GM12892 (cell line): Measurements from ENCODE around the gene ADAMTS10.

Source experiments
- DNase-seq: peaks from one replicate; pipeline ENCODE4 v3.0.0; 2011; ENCODE audit not compliant: insufficient read length
- FAIRE-seq: peaks from 2 replicates; lab custom pipeline; 2011; peaks lifted over from hg19 to GRCh38; lab: Jason Lieb, UNC
- POLR2A ChIP-seq: IDR thresholded peaks from 2 replicates; pipeline ENCODE4 v1.6.1; 2011; ENCODE audit warnings: low read depth, low read length, control low read depth
- POLR2AphosphoS5 ChIP-seq: IDR thresholded peaks from 2 replicates; pipeline ENCODE4 v1.6.1; 2011; ENCODE audit warnings: low read depth, low read length, control low read depth
- TAF1 ChIP-seq: IDR thresholded peaks from 2 replicates; pipeline ENCODE4 v1.6.1; 2011; ENCODE audit warnings: low read depth, mild to moderate bottlenecking, control low read depth, low read length, borderline replicate concordance

ADAMTS10 gene

DNA sequence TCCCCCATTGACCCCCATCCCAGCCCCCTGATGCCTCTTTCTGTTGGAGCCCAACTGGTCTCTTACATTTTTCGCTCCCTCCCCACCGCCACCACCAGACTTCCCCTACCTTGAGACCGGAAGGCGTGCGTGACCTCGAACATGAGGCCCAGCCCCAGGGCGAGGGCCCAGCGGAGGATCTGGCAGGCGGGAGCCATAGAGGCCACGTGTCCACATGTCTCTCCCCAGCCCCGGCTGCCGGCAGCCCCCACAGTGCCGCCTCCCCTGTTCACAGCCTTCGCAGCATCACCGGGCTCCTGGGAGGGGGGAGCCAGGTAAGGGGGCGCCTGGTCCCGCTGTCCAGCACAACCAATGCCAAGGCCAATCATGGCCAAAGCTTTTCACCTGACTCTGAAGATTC is 5.0 kb downstream of the ADAMTS10 start:
- TF ChIP-seq POLR2AphosphoS5 = no peak
- TF ChIP-seq TAF1 = no peak
- TF ChIP-seq POLR2A = no peak
- DNase-seq (no peak), FAIRE-seq (no peak)

DNA sequence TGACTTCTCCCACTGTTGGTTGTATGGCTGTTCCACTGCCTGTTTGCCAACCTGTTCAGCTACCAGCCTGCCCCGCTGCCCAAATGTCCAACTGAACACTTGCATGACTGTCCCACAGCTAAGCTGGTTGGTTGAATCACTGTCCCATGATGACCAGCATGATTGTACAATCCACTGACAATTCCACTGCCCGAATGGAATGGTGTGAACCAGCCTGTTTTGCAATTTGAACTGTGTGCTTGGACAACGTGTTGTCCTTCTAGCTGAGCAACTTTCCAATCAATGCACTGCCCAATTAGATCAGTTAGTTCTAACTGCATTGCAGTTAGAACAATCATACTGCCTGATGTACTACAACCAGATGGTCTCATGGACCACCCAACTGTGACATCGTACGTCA is 8.7 kb downstream of the ADAMTS10 start:
- TF ChIP-seq POLR2AphosphoS5 (no peak), TAF1 (no peak), POLR2A (no peak)
- FAIRE-seq (no peak), DNase-seq (no peak)

DNA sequence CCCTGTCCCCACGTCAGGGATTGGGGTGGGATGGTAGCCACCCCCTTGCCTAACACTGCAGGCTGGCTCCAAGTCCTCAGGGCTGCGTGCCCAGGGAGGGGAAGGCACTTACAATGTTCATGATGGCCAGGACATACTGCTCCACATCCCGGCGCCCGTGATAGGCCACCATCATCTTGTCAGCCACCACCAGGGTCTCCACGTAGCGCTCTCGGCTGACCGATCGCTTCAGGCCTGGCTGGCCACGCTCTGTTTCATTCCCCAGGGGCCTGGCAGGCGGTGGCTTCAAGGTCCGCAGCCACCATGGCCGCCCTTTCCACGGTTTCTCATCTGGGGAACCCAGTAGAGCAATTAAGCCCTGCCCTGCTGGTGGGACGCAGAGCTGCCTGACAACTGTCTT is 9.7 kb downstream of the ADAMTS10 start:
- TF ChIP-seq POLR2AphosphoS5 = no peak
- no peak for TF ChIP-seq POLR2A
- no peak for TF ChIP-seq TAF1
- no peak for FAIRE-seq

DNA sequence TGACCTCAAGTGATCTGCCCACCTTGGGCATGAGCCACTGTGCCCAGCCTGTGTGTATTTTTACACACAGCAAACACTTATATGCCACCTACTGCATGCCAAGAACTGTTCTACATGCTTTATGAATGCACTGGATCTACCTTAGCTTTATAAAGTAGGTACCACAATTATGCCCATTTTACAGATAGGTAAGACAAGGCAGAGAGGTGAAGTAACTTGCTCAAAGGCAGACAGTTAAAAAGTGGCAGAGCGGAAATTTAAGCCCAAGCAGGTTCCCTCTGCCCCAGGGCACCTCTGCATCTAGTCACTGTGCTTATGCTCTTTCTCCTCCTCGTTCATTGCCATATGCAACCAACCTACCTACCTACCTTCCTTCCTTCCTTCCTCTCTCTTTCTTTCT is 10.5 kb downstream of the ADAMTS10 start:
- no peak for DNase-seq
- TF ChIP-seq POLR2AphosphoS5 (no peak), TAF1 (no peak), POLR2A (no peak)
- FAIRE-seq = no peak

More for the DNA sequence above, 9.7 kb downstream of the ADAMTS10 start:
- DNase-seq = no peak

DNA sequence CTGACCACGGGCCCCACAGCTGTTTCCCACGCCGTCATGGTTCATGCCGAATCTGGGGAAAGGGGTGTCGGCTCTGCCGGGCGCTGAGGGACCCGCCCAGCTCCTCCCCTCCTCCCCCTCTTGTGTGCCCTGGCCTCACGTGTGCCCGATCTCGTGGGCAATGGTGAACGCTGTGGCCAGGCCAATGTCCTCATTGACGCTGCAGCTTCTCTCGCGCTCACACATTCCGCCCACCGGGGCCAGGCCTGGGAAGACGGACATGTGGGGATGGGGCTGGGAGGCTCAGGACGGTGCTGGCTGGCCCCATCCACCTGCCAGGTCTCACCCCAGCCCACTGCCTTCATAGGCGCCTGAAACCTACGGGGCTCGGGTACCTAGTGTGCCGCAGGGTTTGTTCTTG is 14.3 kb downstream of the ADAMTS10 start:
- FAIRE-seq (no peak), DNase-seq (no peak)
- no peak for TF ChIP-seq POLR2A
- TF ChIP-seq TAF1 = no peak
- TF ChIP-seq POLR2AphosphoS5 = no peak

DNA sequence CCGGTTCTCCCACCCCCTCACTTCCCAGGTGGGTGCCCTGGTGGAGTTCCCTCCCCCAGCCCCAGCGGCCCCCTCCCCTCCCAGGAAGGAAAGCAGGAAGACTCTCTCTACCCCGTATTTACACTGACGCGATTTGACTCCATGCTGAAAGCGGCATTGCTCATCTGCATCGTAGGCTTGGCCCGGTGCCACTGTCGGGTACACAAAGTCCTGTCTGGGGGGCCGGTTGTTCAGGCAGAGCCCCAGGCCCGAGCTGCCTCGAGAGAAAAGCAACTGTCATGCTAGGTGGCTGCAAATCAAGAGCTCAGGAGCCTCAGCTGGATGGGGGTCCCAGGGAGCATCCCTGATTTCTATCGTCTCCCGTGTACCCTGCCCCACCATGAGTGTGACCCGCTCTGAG is 14.9 kb downstream of the ADAMTS10 start:
- no peak for TF ChIP-seq POLR2AphosphoS5
- no peak for TF ChIP-seq POLR2A
- no peak for FAIRE-seq

DNA sequence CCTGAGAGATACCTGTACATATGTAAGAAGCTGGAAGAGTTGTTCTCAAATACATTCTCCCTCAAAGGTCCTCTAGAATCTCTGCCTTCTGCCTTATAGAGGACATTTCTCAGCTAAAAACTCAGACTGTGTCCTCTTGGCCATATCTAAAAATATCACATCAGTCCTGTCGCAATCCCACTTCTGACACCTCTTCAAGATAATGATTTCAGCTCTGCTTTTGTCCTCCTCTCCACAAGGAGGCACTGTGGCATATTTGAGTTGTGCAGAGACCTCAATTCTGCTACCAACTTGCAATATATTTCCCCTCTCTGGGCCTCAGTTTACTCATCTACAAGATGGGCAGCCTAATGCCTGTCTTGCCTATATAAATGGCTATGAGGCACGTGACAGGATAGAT is 16.6 kb downstream of the ADAMTS10 start:
- no peak for DNase-seq
- no peak for FAIRE-seq
- TF ChIP-seq POLR2AphosphoS5 = no peak
- TF ChIP-seq POLR2A = no peak
- no peak for TF ChIP-seq TAF1

More for the DNA sequence above, 14.9 kb downstream of the ADAMTS10 start:
- DNase-seq = no peak

DNA sequence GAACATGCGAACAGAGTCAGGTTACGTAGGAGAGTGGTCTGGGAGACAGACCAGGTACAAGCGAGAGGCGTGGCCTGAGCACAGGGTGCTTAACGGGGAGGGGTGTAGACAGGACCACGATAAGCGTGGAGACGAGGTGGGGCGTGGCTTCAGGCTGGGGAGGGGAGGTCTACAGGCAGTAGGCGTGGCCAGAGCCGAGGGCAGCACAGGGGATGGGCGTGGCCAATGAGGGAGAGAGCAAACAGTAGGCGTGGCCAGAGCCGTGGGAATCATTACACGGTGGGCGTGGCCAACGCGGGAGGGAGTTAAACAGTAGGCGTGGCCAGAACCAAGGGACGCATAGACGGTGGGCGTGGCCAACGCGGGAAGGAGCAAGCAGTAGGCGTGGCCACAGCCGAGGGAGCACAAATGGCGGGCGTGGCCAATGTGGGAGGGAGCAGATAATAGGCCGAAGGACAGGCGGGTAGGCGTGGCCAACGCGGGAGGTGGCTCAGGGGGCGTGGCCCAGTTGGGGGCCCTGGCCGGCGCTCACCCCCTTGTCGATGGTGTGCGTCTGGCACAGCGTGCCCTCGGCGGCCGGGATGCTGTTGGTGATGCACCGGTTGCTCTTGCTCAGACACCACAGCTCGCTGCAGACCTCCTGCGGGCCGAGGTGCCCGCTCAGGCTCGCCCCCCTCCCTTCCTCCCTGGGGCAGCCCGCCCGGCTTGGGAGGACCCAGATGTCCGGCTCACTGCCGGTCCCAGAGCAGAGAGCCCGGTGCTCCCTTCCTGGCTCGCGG is 18.1 kb downstream of the ADAMTS10 start:
- FAIRE-seq = no peak
- DNase-seq = no peak
- TF ChIP-seq TAF1 = no peak
- no peak for TF ChIP-seq POLR2A
- no peak for TF ChIP-seq POLR2AphosphoS5

DNA sequence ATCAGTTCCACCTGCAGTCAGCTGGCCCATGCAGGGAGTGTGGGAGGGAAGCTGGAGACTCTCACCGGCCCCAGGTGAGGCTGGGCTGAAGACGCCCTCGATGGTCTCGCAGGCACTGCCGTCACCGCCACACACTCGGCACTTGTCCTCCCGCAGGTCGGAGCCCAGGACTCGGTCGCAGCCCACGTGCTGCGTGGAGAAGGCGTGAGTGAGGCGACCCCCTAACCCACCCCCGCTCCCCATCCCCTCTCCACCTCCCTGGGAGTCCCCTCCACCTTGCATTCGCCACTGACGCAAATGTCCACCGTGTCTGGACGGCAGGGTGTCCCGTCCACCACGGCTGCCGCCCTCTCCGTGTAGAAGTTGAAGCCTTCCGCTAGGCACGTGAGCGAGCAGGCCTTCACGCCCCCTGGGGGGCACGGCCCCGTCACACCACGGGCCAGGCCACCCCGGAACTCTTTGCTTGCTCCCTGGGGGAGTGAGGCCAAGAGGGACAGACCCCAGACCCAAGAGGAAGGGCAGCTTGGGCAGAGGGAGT is 21.3 kb downstream of the ADAMTS10 start:
- DNase-seq (no peak), FAIRE-seq (no peak)
- TF ChIP-seq POLR2A = no peak
- TF ChIP-seq POLR2AphosphoS5 = no peak
- TF ChIP-seq TAF1 = no peak

DNA sequence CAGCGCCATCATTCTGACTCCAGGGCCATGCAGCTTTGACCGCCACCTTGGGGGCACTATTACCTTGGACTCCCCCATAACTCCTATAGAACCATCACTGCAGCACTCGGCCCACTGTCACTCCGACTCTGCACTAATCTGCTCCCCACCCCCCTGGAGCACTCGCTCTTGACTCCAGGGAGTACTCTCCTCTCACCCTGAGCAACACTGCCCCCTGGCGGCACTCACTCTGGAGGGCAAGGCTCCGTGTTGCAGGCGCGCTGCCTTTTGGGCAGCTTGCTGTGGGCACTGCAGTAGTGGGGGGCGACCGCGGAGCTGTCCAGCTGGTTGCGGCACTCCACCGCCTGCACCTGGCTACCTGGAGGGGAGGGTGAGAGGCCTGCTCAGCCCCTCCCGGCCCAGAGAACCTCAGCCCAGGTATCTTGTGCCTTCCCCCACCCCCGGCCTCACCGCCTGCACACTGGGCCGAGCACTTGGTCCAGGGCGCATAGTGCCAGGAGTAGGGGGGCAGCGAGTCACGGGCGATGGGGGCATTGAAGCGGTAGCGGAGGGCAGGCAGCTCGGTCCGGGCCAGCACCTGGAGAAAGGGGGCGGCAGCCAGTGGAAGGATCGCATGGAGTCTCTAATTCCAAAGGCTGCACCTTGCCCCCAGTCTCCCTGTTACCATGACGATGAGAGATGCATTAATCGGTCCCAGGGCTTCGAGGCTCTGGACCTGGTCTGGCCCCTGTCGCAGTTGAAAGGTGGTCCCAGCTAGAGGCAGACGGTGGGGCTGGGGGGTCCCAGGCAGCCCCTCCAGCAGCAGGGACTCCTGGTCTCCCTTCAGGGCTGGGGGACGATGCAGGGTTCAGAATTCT is 24.4 kb downstream of the ADAMTS10 start:
- FAIRE-seq (no peak), DNase-seq (no peak)
- TF ChIP-seq POLR2AphosphoS5 (no peak), POLR2A (no peak), TAF1 (no peak)
